Loucy (cell line): ENCODE data around the gene SLU7.

ENCODE experiments used
- CTCF ChIP-seq: fragments of 200-600 bp; sonication (generic); conservative IDR thresholded peaks from 2 replicates; pipeline ENCODE4 v1.5.1; 2014; ENCODE audit warnings: mild to moderate bottlenecking, antibody characterized with exemption, low read length
- EZH2phosphoT487 ChIP-seq: fragments of 200-600 bp; IDR thresholded peaks from 2 replicates; pipeline ENCODE4 v1.6.1; 2018; ENCODE audit warnings: antibody characterized with exemption, mild to moderate bottlenecking, moderate library complexity, borderline replicate concordance

GRCh38 chr5:160468363-160468975, 49.6 kb upstream of the SLU7 start:
- TF ChIP-seq CTCF (no peak), EZH2phosphoT487 (no peak)
